Stimulated activated CD8-positive, alpha-beta memory T cell treated with anti-CD3 and anti-CD28 coated beads, Interleukin-12 subunit alpha, Interleukin-12 subunit beta, amount 100 ng/mL, for 24 hours (primary cell): ENCODE data around the gene NECTIN1.

Source experiments
- DNase-seq: peaks from one replicate; pipeline ENCODE4 v3.0.0-alpha.2; 2020; ENCODE audit errors: extremely low read depth

Gene NECTIN1

GRCh38 chr11:119755356-119756071 lies 26.5 kb upstream of the NECTIN1 start:
- no peak for DNase-seq

- no peak for DNase-seq
These were observed 25.8 kb upstream of the NECTIN1 start for GRCh38 chr11:119754656-119755355.

- no peak for DNase-seq
These were observed 25.2 kb upstream of the NECTIN1 start for GRCh38 chr11:119754199-119754598.

GRCh38 chr11:119752946-119753345 lies 23.9 kb upstream of the NECTIN1 start:
- no peak for DNase-seq

GRCh38 chr11:119752345-119752871 lies 23.4 kb upstream of the NECTIN1 start:
- DNase-seq: no peak

GRCh38 chr11:119750056-119750455 lies 21.1 kb upstream of the NECTIN1 start:
- DNase-seq: no peak

- DNase-seq: no peak
These were observed 20.1 kb upstream of the NECTIN1 start for GRCh38 chr11:119749006-119749565.

- DNase-seq: no peak
These were observed 19.1 kb upstream of the NECTIN1 start for GRCh38 chr11:119747868-119748660.

GRCh38 chr11:119745776-119746535 lies 17.0 kb upstream of the NECTIN1 start:
- DNase-seq: no peak

GRCh38 chr11:119745112-119745511 lies 16.1 kb upstream of the NECTIN1 start:
- no peak for DNase-seq

GRCh38 chr11:119744577-119744976 lies 15.6 kb upstream of the NECTIN1 start:
- no peak for DNase-seq

- no peak for DNase-seq
These were observed 14.0 kb upstream of the NECTIN1 start for GRCh38 chr11:119743006-119743405.

- DNase-seq: no peak
These were observed 13.4 kb upstream of the NECTIN1 start for GRCh38 chr11:119742263-119742861.

GRCh38 chr11:119741369-119742262 lies 12.6 kb upstream of the NECTIN1 start:
- DNase-seq: no peak

GRCh38 chr11:119739975-119740374 lies 11.0 kb upstream of the NECTIN1 start:
- DNase-seq: no peak

- no peak for DNase-seq
These were observed 10.2 kb upstream of the NECTIN1 start for GRCh38 chr11:119739021-119739703.

- no peak for DNase-seq
These were observed 9.0 kb upstream of the NECTIN1 start for GRCh38 chr11:119738059-119738439.

GRCh38 chr11:119737366-119738058 lies 8.5 kb upstream of the NECTIN1 start:
- no peak for DNase-seq

- DNase-seq: no peak
These were observed 5.8 kb upstream of the NECTIN1 start for GRCh38 chr11:119734788-119735187.
